GM19035 (cell line): ENCODE measurements around the gene TSPAN11.
"Not testable (repeated sequence)": the region's sequence is repeated elsewhere in the genome, so short reads cannot be mapped to it uniquely, and the experiment has no call there.

Experiments used
- ATAC-seq: cut with Tn5 transposase; IDR thresholded peaks from one replicate; pipeline ENCODE4 v1.9.1; 2021; ENCODE audit not compliant: unreplicated experiment

The TSPAN11 gene

DNA sequence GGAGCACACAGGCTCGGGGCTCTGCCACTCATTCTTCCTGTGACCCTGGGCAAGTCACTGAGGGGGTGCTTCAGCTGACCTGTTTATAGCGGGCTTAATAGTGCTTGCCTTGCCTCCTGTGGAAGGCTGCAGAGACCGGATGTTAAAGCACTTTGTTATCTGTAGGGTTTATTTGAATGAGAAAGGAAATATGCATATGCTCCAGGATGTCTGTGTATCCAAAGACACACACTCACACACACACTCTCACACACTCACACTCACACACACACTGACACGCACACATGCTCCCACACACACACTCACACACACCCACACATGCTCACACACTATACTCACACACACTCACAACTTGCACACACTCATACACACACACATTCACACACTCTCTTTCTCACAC, 91.0 kb downstream of the TSPAN11 start:
- ATAC-seq: no peak

DNA sequence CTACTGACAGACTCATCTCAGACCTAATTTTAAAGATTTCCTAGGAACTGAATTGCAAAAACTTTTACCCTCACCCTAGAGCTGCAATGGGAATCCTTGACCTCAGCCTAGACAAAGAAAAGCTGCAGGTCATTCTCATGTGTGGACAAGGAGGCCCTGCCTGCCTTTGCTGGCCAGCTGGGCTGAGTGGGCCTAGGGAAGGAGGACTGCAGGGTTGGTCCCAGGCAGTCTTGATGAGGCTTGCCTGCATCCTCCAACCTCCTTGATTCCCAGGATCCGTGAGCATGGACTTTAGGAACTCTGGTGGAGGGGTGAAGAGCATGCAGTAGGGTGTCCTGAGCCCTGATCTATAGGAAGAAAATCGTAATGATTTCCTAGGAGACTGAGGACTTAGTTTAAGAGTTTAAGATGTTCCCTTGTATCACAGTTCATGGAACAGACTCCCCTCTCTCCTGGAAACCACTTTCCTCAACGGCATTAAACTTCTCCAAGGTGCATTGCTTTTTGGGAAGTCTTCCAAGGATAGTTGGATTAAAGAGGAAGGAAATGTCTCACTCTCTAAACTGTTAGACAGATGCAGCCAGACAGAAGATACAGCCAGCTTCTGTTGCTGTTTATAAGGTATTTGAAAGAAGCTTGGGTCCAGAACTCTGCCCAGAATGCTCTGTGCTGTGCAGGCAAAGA, 91.7 kb downstream of the TSPAN11 start:
- no peak for ATAC-seq

DNA sequence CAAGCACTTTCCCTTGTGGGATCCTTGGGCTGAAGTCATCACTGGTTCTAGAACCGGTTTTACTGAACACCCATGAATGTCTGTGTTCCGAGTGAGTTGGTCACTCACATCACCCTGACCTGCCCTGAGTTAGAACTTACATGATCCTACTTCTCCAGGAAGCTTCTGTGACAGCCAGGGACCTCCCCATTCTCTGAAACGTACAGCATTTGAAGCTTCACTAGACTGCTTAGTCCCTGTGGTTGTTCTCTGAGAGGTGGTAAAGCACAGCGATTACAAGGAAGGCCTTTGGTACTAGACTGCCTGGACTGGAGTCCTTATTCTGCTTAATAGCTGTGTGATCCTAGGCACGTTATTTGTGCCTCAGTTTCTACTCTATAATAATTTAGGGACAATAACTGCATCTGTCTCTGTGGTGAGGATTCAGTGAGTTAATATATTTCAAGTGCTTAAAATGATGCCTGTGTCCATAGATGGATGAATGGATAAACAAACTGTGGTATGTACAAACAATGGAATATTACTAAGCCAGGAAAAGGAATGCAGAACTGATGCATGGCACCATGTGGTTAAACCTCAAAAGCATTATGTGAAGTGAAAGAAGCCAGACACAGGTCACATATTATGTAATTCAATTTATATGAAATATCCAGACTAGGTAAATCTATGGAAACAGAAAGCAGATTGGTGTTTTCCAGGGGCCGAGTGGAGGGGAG, 92.4 kb downstream of the TSPAN11 start:
- ATAC-seq: no peak

DNA sequence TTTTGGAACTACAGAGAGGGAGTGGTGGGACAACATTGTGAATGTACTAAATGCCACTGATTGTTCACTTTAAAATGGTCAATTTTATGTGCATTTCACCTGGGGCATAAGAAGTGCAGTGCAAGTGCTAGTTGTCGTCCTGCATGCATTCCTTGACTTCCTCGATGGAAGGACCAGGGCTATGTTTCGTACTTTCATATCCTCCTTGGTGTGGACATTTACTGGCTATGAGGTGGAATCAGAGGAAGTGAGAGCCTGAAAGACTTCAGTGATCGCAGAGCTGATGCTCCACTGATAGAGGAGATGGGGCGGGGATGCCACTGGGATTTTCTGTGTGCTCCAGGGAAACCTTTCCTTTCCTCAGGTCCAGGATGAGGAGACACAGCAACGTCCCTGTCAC, 93.0 kb downstream of the TSPAN11 start:
- no peak for ATAC-seq

DNA sequence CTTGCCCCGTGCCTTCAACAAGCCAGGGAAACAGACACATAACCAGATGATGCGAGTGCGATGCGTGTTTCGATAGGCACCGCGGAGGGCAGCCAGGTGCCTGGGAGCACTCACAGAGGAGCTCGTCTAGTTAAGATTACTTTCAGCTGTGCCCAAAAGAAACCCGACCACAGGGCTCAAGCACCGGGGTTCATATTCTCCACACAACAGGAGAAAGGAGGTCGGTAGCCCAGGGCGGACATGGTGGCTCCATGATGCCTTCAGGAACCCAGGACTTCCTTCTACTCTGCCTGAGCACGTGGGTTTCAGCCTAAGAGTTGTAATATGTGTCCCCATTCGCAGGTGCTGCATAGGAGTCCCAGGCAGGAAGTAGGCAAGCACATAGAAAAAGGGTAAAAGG, 93.4 kb downstream of the TSPAN11 start:
- no peak for ATAC-seq

DNA sequence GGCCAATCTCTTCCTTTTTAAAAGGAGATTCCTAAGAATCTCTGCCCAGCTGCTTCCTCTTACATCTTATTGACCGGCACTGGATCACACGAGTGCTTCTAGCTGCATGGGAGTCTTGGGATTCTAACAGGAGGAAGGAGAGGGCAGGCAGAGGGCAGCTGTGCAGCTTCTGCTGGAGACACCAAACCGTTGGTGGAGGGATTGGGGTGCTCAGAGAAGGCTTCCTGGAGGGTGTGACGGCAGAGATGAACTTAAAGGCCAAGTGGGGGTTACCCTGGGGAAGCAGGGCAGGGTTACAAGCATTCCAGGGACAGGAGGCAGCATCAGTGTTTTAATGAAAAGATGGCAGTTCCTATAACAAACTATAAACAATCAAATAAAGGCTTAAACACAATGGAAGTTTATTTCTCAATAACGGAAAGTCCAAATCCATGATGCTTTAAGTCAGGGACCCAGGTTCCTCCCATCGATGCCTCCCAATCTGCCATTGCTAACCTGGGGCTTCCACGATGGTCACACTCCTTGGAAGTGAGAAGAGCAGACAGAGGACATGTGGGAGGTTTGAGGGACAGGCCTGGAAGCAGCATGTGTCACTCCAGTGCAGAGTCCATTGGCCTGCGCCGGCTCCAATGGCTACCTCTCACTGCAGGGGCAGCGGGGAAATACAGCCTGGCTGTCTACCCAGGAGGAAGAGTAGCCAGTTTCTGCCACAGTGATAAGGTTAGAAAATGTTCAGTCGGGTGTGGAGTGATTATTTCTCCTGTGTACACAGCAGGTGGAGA, 94.0 kb downstream of the TSPAN11 start:
- ATAC-seq: no peak

DNA sequence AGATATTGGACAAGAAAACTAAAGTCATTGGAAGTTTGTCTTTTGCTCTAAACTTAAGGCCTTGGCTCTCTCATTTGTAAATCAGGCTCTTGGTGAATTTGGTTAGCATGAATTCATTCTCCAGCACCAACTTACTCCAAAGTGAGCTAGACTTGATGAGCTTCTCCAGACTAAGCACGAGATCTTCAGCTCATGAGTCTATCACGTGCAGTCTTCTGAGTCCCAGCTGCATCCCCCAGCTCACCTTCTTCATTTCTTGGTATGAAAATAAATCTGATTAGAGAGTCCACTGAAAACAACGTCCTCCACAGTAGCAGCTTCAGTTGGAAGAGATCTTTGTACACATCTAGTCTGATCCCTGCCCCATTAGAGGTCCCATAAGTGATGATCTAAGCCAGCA, 94.6 kb downstream of the TSPAN11 start:
- ATAC-seq: no peak

DNA sequence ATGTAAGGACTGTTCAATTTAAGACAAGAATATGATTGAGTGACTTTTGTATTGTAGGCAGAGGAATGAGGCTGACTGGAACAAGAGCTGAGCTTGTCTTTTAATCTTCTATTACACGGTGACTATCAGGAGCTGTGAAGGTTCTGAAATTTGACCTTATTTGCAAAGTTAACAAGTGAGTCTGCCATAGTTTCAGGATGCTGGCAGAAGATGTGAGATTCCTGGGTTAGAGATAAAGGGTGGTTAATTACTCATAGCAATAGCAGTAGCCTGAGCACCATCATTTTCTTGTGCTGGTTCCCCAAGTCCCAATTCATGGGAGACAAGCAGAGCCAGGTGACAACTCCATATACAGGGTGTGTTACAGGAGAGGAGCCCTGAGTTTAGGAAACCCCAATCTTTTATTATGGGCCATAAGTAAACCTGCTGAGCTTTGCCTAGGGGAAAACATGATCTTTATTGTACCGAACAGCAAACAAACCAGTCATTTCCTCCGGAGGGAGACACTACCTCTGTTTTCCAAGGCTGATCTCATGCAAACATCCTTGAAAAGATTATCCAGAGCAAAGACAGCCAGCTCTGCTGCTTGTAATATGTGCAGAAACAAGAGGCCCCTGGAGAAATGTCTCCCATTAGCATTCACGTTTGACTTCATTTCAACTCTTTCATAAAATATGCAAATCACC, 95.4 kb downstream of the TSPAN11 start:
- no peak for ATAC-seq

DNA sequence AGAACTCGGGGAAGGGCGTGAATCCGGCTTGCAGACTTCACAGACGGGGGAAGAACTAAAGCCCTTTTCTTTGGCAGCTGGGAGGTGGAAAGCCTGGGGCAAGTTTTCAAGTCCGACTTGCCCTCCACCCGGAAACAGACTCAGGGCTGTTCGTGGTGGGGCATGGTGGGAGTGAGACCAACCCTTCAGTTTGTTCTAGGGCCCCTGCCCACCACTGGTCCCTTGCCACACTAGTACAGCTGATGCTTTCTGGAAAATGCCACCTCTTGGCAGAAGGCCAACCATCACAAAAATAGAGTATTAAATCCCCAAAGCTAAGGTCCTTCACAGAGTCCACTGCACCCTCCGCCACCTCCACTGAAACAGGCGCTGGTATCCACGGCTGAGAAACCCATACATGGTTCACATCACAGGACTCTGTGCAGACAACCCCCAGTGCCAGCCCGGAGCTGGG, 96.8 kb downstream of the TSPAN11 start:
- ATAC-seq: no peak

DNA sequence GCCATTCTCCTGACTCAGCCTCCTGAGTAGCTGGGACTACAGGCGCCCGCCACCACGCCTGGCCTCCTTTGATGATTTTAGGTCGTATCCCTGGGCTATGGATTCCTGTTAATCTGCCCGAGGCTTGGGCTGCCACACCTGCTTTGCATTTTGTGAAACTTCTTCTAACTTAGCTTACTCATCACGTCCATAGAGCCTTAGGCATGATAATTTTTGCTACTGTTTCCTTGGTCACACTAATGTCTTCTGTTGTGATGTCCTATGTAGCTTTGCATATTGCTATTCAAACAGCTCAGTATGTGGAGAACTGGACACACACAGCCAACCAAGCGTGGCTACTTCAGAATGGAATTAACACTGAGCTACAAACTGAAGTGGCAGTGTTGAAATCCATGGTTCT, 99.7 kb downstream of the TSPAN11 start:
- ATAC-seq: no peak

DNA sequence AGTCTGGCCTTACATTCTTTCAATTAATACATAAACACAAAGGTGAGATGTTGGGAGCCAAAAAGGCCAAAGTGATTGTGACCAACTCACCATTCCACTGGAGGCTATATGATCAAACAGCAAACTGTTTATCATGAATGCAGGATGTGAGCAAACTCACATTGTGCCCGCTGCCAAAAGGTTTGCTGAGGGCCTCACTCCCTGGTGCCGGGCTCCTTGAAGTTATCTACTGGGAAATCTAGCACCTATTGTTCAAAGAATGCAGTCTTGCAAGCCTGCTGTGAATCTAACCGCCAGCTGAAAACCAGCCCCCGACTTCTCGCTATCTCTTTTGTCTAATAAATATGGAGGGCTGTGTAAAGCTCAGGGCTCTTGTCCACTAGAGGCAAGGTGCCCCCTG, 100.5 kb downstream of the TSPAN11 start:
- not testable (repeated sequence) for ATAC-seq

DNA sequence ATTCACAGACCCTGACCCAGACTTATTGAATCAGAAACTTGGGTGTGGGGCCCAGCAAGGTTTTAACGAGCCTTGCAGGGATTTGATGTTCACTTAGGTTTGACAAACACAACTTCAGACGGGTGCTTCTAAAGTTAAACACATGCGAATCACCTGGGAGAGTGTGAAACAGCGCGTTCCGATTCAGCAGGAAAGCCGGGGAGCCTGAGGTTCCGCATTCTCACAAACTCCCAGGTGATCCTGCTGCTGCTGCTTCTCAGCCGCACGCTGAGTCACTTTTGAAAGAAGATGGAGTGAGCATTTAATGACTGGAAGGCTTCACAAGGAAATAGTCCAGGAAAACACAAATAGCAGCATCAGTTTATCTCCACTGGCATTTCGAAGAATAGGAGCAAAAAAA, 102.9 kb downstream of the TSPAN11 start:
- no peak for ATAC-seq

DNA sequence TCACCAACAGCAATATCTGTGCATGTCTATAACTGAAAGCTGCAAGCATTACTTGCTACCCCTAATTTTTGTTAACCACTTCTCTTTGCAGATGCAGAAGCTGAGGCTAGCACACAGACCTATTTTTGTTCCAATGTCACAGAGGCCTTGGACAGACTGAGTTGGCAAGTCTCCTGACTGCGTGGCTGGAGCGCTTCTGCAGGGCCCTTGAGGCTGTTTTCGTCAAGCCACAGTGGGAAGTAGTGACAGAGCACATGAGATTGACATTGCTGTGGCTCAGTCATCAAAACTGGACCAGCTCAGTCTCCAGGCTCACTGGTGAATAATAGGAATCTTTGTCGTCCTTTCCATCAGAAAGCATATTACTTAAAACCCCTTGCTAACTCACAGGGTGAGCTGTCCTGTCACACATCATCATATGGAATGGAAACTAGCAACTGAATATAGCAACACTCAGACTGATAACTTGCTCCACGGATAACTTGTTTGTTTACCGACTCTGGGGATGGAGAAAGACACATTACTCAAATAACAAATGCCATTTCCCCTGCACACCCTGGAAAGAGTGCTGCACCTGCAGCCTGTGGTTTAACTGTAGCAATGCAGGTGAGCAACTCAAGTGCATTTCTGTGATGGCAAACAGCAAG, 103.5 kb downstream of the TSPAN11 start:
- no peak for ATAC-seq

DNA sequence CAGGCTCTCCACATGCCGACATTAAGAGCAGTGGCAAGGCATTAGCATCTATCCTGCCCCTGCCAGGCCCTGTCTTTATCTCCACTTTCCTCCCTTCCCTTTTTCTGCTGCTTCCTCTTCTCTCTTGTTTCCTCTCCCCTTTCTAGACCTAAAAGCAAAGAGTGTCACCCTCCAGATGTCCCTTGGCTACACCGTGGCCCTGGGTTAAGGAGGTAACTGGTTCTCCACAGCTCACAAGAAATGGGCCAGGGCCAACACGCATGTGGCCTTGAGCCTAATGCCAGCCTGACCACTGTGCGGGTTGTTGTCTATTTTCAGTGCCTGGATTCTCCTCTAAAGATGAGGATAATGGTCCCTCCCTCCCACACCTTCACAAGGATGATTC, 105.4 kb downstream of the TSPAN11 start:
- ATAC-seq: no peak

DNA sequence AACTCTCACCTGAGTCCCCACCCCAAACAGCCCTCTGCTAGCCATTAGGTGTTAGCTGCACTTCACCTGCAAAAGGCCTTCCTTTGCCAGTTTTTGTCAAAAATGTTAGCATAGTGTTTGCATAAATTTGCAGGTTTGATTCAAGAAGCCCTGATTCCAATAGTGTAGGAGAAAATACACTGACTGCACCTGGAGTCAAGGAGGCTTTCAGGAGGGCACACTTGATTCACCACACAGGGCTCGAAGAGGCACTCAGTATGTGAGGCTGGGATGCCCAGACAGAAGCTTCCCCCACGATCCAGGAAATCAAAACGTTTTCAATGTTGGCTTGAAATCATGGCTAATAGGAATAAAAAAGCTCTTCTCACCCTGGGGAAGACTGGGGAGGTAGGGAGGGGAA, 106.6 kb downstream of the TSPAN11 start:
- ATAC-seq: no peak

DNA sequence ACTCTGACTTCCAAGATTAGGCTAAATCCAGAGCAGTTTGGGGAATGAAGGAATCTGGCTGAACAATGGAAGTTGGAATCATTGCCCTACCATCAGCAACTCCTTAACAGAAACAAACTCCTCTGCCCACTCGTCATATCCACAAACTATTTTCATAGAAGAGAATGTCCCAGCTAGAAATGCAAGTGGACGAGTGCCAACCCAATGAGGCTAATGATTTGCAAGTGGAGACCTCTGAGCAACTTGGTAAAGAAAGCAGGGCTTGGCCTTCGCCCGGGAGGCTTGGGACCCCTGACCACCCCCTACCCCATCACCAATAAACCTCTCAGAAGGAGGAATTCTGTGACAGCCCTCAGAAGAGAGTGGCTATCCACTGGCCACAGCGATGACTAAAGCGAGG, 107.1 kb downstream of the TSPAN11 start:
- ATAC-seq: no peak

DNA sequence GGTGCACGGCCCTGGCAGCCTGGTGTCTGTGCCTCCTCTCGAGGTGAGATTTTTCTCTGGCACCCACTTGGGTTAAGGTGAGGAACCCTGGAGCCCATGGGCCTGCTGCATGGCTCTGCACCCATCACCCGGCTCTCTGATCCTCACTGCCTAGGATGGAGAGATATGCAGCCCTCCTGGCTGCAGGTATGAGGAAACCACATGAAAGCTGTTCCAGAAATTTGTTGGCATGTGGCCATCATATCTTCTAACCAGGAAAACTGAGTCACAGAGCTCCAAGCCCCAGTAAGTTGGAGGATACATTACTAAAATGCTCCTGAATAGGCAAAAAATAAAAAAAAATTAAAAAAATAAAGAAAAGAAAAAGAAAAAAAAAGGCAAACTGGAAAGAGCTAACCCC, 107.8 kb downstream of the TSPAN11 start:
- no peak for ATAC-seq

DNA sequence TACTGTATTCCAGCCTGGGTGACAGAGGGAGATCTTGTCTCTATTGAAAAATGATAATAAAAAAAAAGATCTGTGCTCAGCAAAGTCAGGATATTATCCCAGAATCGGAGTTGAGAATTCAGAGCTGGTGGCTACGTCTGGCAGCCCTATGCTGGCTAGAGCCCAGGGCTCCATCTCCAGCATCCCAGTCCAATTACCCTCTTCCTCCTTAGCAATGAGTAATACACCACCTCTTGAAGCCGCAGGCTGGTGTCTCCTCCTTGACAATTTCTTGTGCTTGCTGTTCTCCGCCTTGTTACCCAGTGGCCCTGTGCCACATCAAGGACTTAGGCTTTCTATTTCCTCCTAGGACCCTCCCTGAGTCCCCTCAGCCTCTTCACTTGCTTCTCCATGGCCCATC, 108.7 kb downstream of the TSPAN11 start:
- ATAC-seq: no peak

DNA sequence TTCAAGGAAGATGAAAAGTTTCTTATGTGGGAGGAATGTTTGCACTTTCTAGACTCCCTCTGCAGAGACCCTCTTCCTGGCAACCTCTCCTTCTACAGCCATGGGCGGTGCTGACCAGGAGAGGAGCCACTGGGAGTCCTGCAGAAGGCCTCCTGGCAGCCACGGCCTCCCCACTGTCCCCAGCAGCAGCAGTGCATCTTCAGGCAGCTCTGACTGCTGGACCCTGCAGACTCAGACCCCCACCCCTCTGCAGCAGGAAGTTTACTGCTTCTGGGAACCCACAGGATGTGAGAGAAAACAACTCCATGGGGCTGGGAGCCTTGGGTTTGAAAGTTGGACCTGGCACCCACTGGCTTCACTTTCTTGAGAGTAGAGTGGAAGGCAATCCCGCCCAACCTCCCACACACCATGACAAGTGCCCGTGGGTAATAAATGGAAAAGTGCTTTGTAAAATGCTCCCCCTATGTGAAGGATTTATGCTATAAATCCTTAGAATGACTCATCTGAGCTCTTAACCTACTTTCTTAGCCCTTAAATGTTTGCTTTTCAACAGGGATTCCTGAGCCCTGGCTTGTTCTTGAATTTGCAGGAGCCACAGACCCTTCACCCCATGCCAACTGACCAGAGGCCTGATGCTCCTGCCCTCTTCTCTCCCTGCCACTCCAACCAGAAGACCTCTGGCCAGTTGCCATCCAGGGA, 109.6 kb downstream of the TSPAN11 start:
- no peak for ATAC-seq

DNA sequence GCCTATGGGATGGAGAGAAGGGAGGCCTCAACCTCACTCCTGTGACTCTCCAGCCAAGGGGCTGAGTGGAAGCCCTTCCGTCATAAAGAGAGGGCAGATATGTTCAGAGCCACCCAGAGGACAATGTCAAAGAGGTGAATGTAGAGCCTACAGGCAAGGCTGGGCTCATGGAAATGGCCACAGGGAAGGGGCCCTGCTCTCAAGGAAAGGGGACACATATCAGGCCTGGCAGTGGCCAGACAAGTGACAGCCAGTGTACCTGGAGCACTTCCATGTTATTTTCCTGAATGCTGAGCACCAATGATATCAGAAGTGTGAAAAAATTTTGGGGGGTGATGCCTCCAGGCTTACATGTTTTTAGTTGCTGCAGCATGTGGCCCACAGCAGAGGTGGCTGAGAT, 110.5 kb downstream of the TSPAN11 start:
- ATAC-seq: no peak
